ENCODE measurements around the gene DAB2. TPM values are rescaled to one million over a fixed set of nuclear protein-coding genes. Genes with fewer than 3 reads are reported as not detected.

DAB2 gene
- total RNA-seq, 1 experiment from 2014 or later, result 14.1 TPM

DNA sequence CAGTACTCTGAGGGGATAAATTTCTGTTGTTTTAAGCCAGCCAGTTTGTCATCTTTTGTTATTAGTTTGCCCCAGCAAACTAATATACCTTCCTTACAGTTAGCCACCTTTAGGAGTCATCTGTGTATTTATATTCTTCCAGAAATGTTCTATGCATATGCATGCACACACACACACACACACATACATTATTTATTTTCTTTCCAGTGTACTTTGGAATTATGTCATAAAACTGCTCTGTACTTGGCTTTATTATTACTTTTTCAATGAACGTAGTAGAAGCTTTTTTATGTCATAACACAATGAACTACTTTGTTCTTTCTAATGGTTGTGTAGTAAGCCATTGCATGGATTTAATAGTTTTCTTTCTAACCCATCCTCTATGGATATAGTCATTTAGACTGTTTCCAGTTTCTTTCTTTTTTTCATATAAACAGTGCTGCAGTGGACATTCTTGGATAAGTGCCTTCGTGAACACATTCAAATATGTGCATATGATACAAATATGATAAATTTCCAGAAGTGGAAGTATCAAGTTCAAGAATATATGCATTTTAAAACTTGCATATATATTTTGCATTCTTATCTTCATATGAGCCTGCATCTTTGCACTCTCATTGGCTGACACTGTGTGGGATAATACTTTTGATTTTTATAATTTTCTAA, 26.6 kb upstream of the DAB2 start:
- Histone ChIP-seq H3K36me3 (ENCODE audit: low read depth, low read length) (no peaks in the 10 kb centered on the region), H3K9ac (ENCODE audit: low read length) (no peak overlapping the region), H3K9me3 (ENCODE audit: low read length) (no peaks in the 10 kb centered on the region), H3K27me3 (ENCODE audit: low read length) (no peaks in the 10 kb centered on the region), H3K4me1 (ENCODE audit: insufficient read depth, low read length) (peaks cover 32% of the 10 kb centered on the region), H3F3A (ENCODE audit: low read length, unreplicated experiment) (peaks cover 6% of the 10 kb centered on the region), H4K20me1 (ENCODE audit: low read length) (no peaks in the 10 kb centered on the region), H2AFZ (ENCODE audit: low read length) (no peak overlapping the region), H3K4me2 (ENCODE audit: low read length) (no peak overlapping the region), H3K9me2 (replicated peaks; ENCODE audit: low read length) (no peaks in the 10 kb centered on the region), H3K27ac (ENCODE audit: low read length) (no peak overlapping the region), H3K79me2 (ENCODE audit: low read length) (no peaks in the 10 kb centered on the region), H3K4me3 (ENCODE audit: low read length) (no peak overlapping the region)
- TF ChIP-seq EZH2phosphoT487 (IDR thresholded peaks at IDR 0.05; ENCODE audit: borderline replicate concordance, low read length) (no peak), EZH2 (IDR thresholded peaks at IDR 0.05; ENCODE audit: low read length, unreplicated experiment) (no peak)
- TF ChIP-seq, protein P1, sequence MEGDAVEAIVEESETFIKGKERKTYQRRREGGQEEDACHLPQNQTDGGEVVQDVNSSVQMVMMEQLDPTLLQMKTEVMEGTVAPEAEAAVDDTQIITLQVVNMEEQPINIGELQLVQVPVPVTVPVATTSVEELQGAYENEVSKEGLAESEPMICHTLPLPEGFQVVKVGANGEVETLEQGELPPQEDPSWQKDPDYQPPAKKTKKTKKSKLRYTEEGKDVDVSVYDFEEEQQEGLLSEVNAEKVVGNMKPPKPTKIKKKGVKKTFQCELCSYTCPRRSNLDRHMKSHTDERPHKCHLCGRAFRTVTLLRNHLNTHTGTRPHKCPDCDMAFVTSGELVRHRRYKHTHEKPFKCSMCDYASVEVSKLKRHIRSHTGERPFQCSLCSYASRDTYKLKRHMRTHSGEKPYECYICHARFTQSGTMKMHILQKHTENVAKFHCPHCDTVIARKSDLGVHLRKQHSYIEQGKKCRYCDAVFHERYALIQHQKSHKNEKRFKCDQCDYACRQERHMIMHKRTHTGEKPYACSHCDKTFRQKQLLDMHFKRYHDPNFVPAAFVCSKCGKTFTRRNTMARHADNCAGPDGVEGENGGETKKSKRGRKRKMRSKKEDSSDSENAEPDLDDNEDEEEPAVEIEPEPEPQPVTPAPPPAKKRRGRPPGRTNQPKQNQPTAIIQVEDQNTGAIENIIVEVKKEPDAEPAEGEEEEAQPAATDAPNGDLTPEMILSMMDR (conservative IDR thresholded peaks at IDR 0.05; ENCODE audit: low read depth, low read length), result no peak
- DNase-seq (no peak), ATAC-seq (no peak)
- no TSS peak for BruUV-seq (replicated peaks)
- intact Hi-C loops (cut with micrococcal nuclease), result no loop called here
- ChIA-PET POLR2A (ENCODE audit: unreplicated experiment) (no interaction called here), CTCF (interaction anchor here (0.8 kb wide), 1 partner anchor 77 kb away, joined by 9 read pairs; no protein-coding TSS in a partner anchor)

DNA sequence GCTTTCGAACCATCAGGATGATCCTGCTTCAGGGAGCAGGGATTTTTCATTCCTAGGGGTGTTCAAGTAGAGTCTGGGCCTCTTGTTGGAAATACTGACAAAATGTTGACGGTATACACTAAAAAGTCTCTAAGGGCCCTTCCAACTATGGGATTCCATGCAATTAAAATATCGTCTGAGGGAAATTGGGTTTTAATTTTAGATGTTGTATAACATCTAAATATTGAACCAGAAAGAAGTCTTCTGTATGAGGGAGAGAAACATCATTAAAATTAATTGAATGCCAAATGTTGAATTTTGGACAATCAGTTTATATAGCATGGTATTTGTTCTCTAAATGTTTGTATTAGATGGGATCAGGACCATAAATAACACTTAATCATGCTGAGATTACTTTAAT, 25.7 kb upstream of the DAB2 start:
- Histone ChIP-seq H3F3A (ENCODE audit: low read length, unreplicated experiment) (peaks cover 6% of the 10 kb centered on the region), H3K9me2 (replicated peaks; ENCODE audit: low read length) (no peaks in the 10 kb centered on the region), H4K20me1 (ENCODE audit: low read length) (no peaks in the 10 kb centered on the region), H3K4me1 (ENCODE audit: insufficient read depth, low read length) (peaks cover 40% of the 10 kb centered on the region), H3K36me3 (ENCODE audit: low read depth, low read length) (no peaks in the 10 kb centered on the region), H3K9ac (ENCODE audit: low read length) (no peak overlapping the region), H2AFZ (ENCODE audit: low read length) (no peak overlapping the region), H3K27me3 (ENCODE audit: low read length) (no peaks in the 10 kb centered on the region), H3K79me2 (ENCODE audit: low read length) (no peaks in the 10 kb centered on the region), H3K27ac (ENCODE audit: low read length) (no peak overlapping the region), H3K9me3 (ENCODE audit: low read length) (no peaks in the 10 kb centered on the region), H3K4me2 (ENCODE audit: low read length) (no peak overlapping the region), H3K4me3 (ENCODE audit: low read length) (no peak overlapping the region)
- ChIA-PET CTCF (no interaction called here), POLR2A (ENCODE audit: unreplicated experiment) (no interaction called here)
- BruUV-seq (replicated peaks), result no TSS peak
- DNase-seq, result no peak
- ATAC-seq, result no peak
- intact Hi-C loops (cut with micrococcal nuclease), result no loop called here
- TF ChIP-seq EZH2phosphoT487 (IDR thresholded peaks at IDR 0.05; ENCODE audit: borderline replicate concordance, low read length), result no peak
- TF ChIP-seq, protein P1 (conservative IDR thresholded peaks at IDR 0.05; ENCODE audit: low read depth, low read length), result no peak
- no peak for TF ChIP-seq EZH2 (IDR thresholded peaks at IDR 0.05; ENCODE audit: low read length, unreplicated experiment)

DNA sequence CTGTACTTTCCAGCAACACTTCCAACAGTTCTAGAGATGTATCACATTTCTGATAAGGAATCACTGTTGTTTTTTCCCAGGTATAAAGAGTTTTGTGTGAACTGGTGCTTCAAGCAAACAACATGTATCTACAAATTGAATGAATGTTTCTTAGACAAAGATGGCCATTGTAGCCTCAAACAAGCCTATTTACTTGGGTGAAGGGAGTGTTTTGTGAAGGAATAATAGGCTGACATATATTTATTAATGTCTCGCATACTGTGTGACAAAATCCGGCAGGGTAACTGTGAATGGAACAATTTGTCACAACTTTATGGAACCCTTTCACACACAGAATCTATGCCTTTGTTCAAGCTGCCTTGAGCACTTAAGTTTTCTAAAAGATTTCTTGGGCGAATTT, 24.8 kb upstream of the DAB2 start:
- Histone ChIP-seq H3K9ac (ENCODE audit: low read length) (no peak overlapping the region), H3K27me3 (ENCODE audit: low read length) (no peaks in the 10 kb centered on the region), H3K27ac (ENCODE audit: low read length) (no peak overlapping the region), H3F3A (ENCODE audit: low read length, unreplicated experiment) (peaks cover 6% of the 10 kb centered on the region), H3K4me1 (ENCODE audit: insufficient read depth, low read length) (peaks cover 40% of the 10 kb centered on the region), H4K20me1 (ENCODE audit: low read length) (no peaks in the 10 kb centered on the region), H3K4me3 (ENCODE audit: low read length) (no peak overlapping the region), H3K79me2 (ENCODE audit: low read length) (no peaks in the 10 kb centered on the region), H3K9me2 (replicated peaks; ENCODE audit: low read length) (no peaks in the 10 kb centered on the region), H3K36me3 (ENCODE audit: low read depth, low read length) (no peaks in the 10 kb centered on the region), H3K4me2 (ENCODE audit: low read length) (no peak overlapping the region), H3K9me3 (ENCODE audit: low read length) (no peaks in the 10 kb centered on the region), H2AFZ (ENCODE audit: low read length) (no peak overlapping the region)
- DNase-seq, result no peak
- POLR2A ChIA-PET (ENCODE audit: unreplicated experiment), result no interaction called here
- TF ChIP-seq EZH2 (IDR thresholded peaks at IDR 0.05; ENCODE audit: low read length, unreplicated experiment), result no peak
- TF ChIP-seq, protein P1 (conservative IDR thresholded peaks at IDR 0.05; ENCODE audit: low read depth, low read length), result no peak
- no peak for ATAC-seq
- no TSS peak for BruUV-seq (replicated peaks)
- intact Hi-C loops (cut with micrococcal nuclease), result loop anchor here (2.0 kb wide), 1 partner anchor 25 kb away; the partner anchor contains the start of gene DAB2
- CTCF ChIA-PET, result no interaction called here
